HepG2 (cell line): ENCODE results near the gene MMP12. TPM values are rescaled to one million over a fixed set of nuclear protein-coding genes. Genes with fewer than 3 reads are reported as not detected.
"Not testable (repeated sequence)": the region's sequence is repeated elsewhere in the genome, so short reads cannot be mapped to it uniquely, and the experiment has no call there.

Experiments
- ATAC-seq: fragments of 200-7000 bp; cut with Tn5 transposase; 3 replicates; pipeline ENCODE4 v1.9.1; 2020; ENCODE audit warnings: mild to moderate bottlenecking, moderate library complexity
- BruUV-seq: library from RNA; stranded (reverse); fragments of 400-500 nt; replicated peaks from 2 replicates; lab custom pipeline; 2021; lab: Mats Ljungman, UMichigan
- CTCF ChIA-PET: fragments of 300-600 bp; formaldehyde crosslinking; extraction: SDS; loops from one replicate; lab custom pipeline; 2021; ENCODE audit warnings: low total read pairs, inconsistent platforms, low intra/inter-chr PET ratio; lab: Yijun Ruan, JAX
- POLR2A ChIA-PET: fragments of 350-600 bp; sonication (Branson Sonifier 250); formaldehyde crosslinking; loops from one replicate; lab custom pipeline; 2020; ENCODE audit warnings: antibody characterized with exemption, inconsistent platforms; lab: Yijun Ruan, JAX
- DNase-seq: peaks from one replicate; pipeline ENCODE4 v3.0.0-alpha.2; 2015; ENCODE audit warnings: low spot score
- FAIRE-seq: peaks from 3 replicates; lab custom pipeline; 2011; peaks lifted over from hg19 to GRCh38; lab: Jason Lieb, UNC
- H2AFZ ChIP-seq: one replicate; pipeline ENCODE4 v1.6.1; 2011; ENCODE audit warnings: low read length, inconsistent platforms
- H3K27ac ChIP-seq: fragments of 300-600 bp; 3 replicates; pipeline ENCODE4 v1.8.0; 2011; ENCODE audit warnings: mixed run types, mild to moderate bottlenecking, mixed read lengths, low read length, inconsistent platforms; ENCODE audit not compliant: insufficient read depth; ENCODE audit errors: extremely low read length
- H3K27me3 ChIP-seq, 2 experiments: fragments of 200-600 bp in 1 of 2; 2 replicates in 1 of 2; 3 replicates in 1 of 2; pipeline versions ENCODE4 v1.6.0 to v1.8.0; 2011; ENCODE audit warnings: low read length in 2 of 2, mild to moderate bottlenecking in 2 of 2, moderate library complexity in 2 of 2, inconsistent platforms in 1 of 2; ENCODE audit not compliant: insufficient read depth in 2 of 2, control insufficient read depth in 1 of 2
- H3K36me3 ChIP-seq, 2 experiments: fragments of 200-600 bp in 1 of 2; replicated peaks in 1 of 2; 2 replicates in 1 of 2; 3 replicates in 1 of 2; pipeline versions ENCODE4 v1.5.1 to v1.8.0; 2011; ENCODE audit warnings: low read length in 2 of 2, inconsistent platforms in 1 of 2; ENCODE audit not compliant: insufficient read depth in 2 of 2, control insufficient read depth in 1 of 2
- H3K4me1 ChIP-seq: 2 replicates; pipeline ENCODE4 v1.5.1; 2012; ENCODE audit warnings: low read length, inconsistent platforms; ENCODE audit not compliant: insufficient read depth
- H3K4me2 ChIP-seq: 2 replicates; pipeline ENCODE4 v1.6.0; 2011; ENCODE audit warnings: low read depth, low read length, inconsistent platforms
- H3K4me3 ChIP-seq, 3 experiments: fragments of 200-600 bp in 1 of 3; sonication (generic), shearing (Covaris generic) in 1 of 3; replicated peaks in 1 of 3; 2 replicates each; pipeline ENCODE4 v1.5.1; 2011 to 2016; ENCODE audit warnings: low read length in 3 of 3, inconsistent platforms in 2 of 3, low read depth in 2 of 3, mild to moderate bottlenecking in 2 of 3, control low read depth in 1 of 3, mixed read lengths in 1 of 3; ENCODE audit not compliant: insufficient read depth in 1 of 3
- H3K79me2 ChIP-seq: one replicate; pipeline ENCODE4 v1.6.1; 2011; ENCODE audit warnings: low read length, inconsistent platforms; ENCODE audit not compliant: insufficient read depth
- H3K9ac ChIP-seq: 2 replicates; pipeline ENCODE4 v1.6.0; 2011; ENCODE audit warnings: mild to moderate bottlenecking, low read depth, low read length, inconsistent platforms; ENCODE audit not compliant: insufficient read depth
- H3K9me3 ChIP-seq: 2 replicates; pipeline ENCODE4 v1.5.1; 2012; ENCODE audit warnings: mild to moderate bottlenecking, low read length
- H4K20me1 ChIP-seq: 2 replicates; pipeline ENCODE4 v1.6.0; 2011; ENCODE audit warnings: inconsistent platforms, mild to moderate bottlenecking, low read length, moderate library complexity; ENCODE audit not compliant: insufficient read depth
- FOXM1 ChIP-seq: sonication (generic); formaldehyde crosslinking; IDR thresholded peaks from 2 replicates; pipeline ENCODE4 v1.5.0; 2020; ENCODE audit warnings: missing genetic modification reagents
- MIER2 ChIP-seq: IDR thresholded peaks from 2 replicates; pipeline ENCODE4 v1.6.1; 2016; ENCODE audit warnings: missing biosample characterization, missing genetic modification reagents
- RBFOX2 ChIP-seq: fragments of 200-400 bp; formaldehyde crosslinking; IDR thresholded peaks from 2 replicates; pipeline ENCODE4 v1.6.1; 2017; ENCODE audit warnings: low read depth, mild to moderate bottlenecking, low read length
- RFXANK ChIP-seq: IDR thresholded peaks from 2 replicates; pipeline ENCODE4 v1.6.1; 2016
- SUZ12 ChIP-seq: fragments of 150-350 bp; IDR thresholded peaks from 2 replicates; pipeline ENCODE4 v1.6.1; 2014; ENCODE audit warnings: low read depth, low read length
- ZNF12 ChIP-seq: sonication (generic); formaldehyde crosslinking; IDR thresholded peaks from 2 replicates; pipeline ENCODE4 v1.5.0; 2020; ENCODE audit warnings: missing genetic modification reagents
- ZNF251 ChIP-seq: sonication (generic); formaldehyde crosslinking; IDR thresholded peaks from 2 replicates; pipeline ENCODE4 v1.9.0; 2021; ENCODE audit warnings: mild to moderate bottlenecking, missing genetic modification reagents
- ZNF441 ChIP-seq: sonication (generic); formaldehyde crosslinking; IDR thresholded peaks from 2 replicates; pipeline ENCODE4 v1.7.0; 2021; ENCODE audit warnings: missing genetic modification reagents, borderline replicate concordance
- WGBS: methylation state at CpG from one replicate; pipeline ENCODE4 v1.1.6; 2017; ENCODE audit warnings: low lambda C conversion rate; 5-methylcytosine and 5-hydroxymethylcytosine counted together
- in situ Hi-C: cut with HindIII; loops from 2 replicates; pipeline ENCODE4 v1.10.0; 2017; ENCODE audit warnings: low pct_unique_long_range_greater_than_20kb; ENCODE audit not compliant: extremely low pct_ligation_motif_present
- intact Hi-C: fragments of 100-400 bp; cut with micrococcal nuclease; formaldehyde crosslinking; loops from one replicate; pipeline ENCODE4 v1.10.0; 2022; ENCODE audit not compliant: unreplicated experiment
- polyA plus RNA-seq, 8 experiments: library from polyadenylated mRNA; depleted of rRNA in 3 of 8; stranded (reverse) in 7 of 8; unstranded in 1 of 8; fragments of >200 nt; fragmentation: Illumina TruSeq in 4 of 8; extraction: Trizol in 4 of 8; gene quantifications; 2 replicates each; pipeline versions ENCODE4 v1.2.1 to v1.2.3, GENCODE V29; 2011 to 2016; ENCODE audit warnings: low read depth in 4 of 8, missing spikeins in 1 of 8, mixed read lengths in 1 of 8; ENCODE audit not compliant: insufficient read depth in 1 of 8
- total RNA-seq, 5 experiments: library from RNA; depleted of rRNA; stranded (reverse); fragments of >200 nt; fragmentation: Illumina TruSeq; extraction: Trizol; gene quantifications; 2 replicates each; pipeline ENCODE4 v1.2.3, GENCODE V29; 2016; ENCODE audit warnings: low read depth in 1 of 5
- TF ChIP-seq, protein P1 (sequence below): sonication (generic); formaldehyde crosslinking; IDR thresholded peaks from 2 replicates; pipeline ENCODE4 v1.8.1; 2023; ENCODE audit warnings: mild to moderate bottlenecking, missing genetic modification reagents

Gene MMP12
- total and polyA plus RNA-seq, 2 of the 13 experiments (the other 11 are each of a cell fraction or from before 2014, with no cell fraction given): not detected

DNA sequence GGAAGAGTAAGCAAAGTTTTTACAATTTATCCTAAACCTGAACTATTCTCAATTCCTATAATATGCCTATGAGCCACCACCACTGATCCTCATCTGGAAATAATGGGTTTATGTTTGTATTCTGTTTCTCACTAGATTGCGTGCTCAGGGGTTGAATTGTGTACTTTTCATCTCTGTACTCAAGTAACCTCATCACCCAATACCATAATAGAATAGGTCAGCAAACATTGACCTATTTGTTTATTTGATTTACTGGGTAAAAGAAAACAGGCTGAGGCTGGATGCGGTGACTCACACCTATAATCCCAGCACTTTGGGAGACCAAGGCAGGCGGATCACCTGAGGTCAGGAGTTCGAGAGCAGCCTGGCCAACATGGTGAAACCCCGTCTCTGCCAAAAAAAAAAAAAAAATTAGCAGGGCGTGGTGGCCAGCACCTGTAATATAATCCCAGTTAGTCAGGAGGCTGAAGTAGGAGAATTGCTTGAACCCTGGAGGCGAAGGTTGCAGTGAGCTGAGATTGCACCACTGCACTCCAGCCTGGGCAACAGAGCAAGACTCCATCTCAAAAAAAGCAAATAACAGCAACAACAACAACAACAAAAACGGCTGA, 5.3 kb downstream of the MMP12 start:
- H4K20me1 ChIP-seq, FAIRE-seq, H2AFZ ChIP-seq, H3K27me3 ChIP-seq, H3K79me2 ChIP-seq, POLR2A ChIA-PET, BruUV-seq, H3K4me2 ChIP-seq, H3K4me3 ChIP-seq, H3K4me1 ChIP-seq, DNase-seq, H3K27ac ChIP-seq, H3K36me3 ChIP-seq, ATAC-seq, H3K9me3 ChIP-seq, in situ Hi-C loops, H3K9ac ChIP-seq, intact Hi-C loops, CTCF ChIA-PET: not testable (repeated sequence)
- 16% methylated on average over 8 of the region's 8 CpGs for WGBS

DNA sequence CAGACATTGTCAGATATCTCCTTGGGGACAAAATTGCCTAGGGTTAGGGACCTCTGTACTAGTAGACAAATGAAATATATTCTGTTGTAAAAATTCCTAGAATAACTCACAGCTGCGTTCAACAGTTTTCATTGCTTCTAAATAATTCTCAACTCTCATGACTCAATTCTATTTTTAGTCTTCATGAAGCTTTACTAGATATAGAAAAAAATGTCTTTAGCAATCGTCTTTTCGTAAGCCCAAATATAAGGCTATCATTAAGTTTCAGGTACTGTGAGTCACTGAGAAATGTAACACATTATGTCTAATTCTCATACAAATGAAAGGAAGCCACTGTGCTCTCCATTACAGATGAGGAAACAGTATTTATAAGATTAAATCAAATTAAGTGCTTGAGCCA, 6.4 kb downstream of the MMP12 start:
- ATAC-seq (no peak), DNase-seq (no peak), FAIRE-seq (no peak)
- POLR2A ChIA-PET: no interaction called here
- H3K79me2 ChIP-seq: no peaks in the 10 kb centered on the region
- no peak overlapping the region for H3K4me3 ChIP-seq
- no peaks in the 10 kb centered on the region; a peak in 1 of 5 replicates for H3K27me3 ChIP-seq
- H3K36me3 ChIP-seq: no peaks in the 10 kb centered on the region
- intact Hi-C loops: no loop called here
- no peaks in the 10 kb centered on the region for H4K20me1 ChIP-seq
- WGBS: 36% methylated on average over 3 of the region's 3 CpGs
- CTCF ChIA-PET: no interaction called here
- no peaks in the 10 kb centered on the region for H3K4me1 ChIP-seq
- no TSS peak for BruUV-seq
- in situ Hi-C loops: no loop called here
- no peak overlapping the region for H3K27ac ChIP-seq
- H3K9me3 ChIP-seq: no peaks in the 10 kb centered on the region
- H3K4me2 ChIP-seq: no peak overlapping the region
- H2AFZ ChIP-seq: no peak overlapping the region
- H3K9ac ChIP-seq: no peak overlapping the region
- TF ChIP-seq ZNF441 (no peak), FOXM1 (no peak), RFXANK (no peak), ZNF251 (CRISPR knock-in tag) (no peak), RBFOX2 (no peak), MIER2 (CRISPR knock-in tag) (no peak), SUZ12 (no peak), ZNF12 (CRISPR knock-in tag) (no peak)
- TF ChIP-seq, protein P1, sequence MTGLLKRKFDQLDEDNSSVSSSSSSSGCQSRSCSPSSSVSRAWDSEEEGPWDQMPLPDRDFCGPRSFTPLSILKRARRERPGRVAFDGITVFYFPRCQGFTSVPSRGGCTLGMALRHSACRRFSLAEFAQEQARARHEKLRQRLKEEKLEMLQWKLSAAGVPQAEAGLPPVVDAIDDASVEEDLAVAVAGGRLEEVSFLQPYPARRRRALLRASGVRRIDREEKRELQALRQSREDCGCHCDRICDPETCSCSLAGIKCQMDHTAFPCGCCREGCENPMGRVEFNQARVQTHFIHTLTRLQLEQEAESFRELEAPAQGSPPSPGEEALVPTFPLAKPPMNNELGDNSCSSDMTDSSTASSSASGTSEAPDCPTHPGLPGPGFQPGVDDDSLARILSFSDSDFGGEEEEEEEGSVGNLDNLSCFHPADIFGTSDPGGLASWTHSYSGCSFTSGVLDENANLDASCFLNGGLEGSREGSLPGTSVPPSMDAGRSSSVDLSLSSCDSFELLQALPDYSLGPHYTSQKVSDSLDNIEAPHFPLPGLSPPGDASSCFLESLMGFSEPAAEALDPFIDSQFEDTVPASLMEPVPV (CRISPR knock-in tag): no peak
